RWPE2 (cell line): ENCODE data around the gene FCER2.

Experiments used
- ATAC-seq: fragments of 200-7000 bp; cut with Tn5 transposase; 3 replicates; pipeline ENCODE4 v1.9.1; 2021; ENCODE audit warnings: low read depth
- DNase-seq: peaks from one replicate; pipeline ENCODE4 v3.0.0-alpha.2; 2020; ENCODE audit warnings: low spot score
- H3K27ac ChIP-seq: fragments of 450-650 bp; 2 replicates; pipeline ENCODE4 v1.5.1; 2017; ENCODE audit warnings: mild to moderate bottlenecking; ENCODE audit not compliant: poor library complexity, severe bottlenecking
- H3K27me3 ChIP-seq: fragments of 250-450 bp; sonication (Bioruptor Pico); 2 replicates; pipeline ENCODE4 v1.5.1; 2021; ENCODE audit warnings: mild to moderate bottlenecking, moderate library complexity; ENCODE audit not compliant: insufficient read depth, poor library complexity, severe bottlenecking
- H3K36me3 ChIP-seq: fragments of 250-450 bp; sonication (Bioruptor Pico); 2 replicates; pipeline ENCODE4 v1.5.1; 2020; ENCODE audit warnings: low read depth, mild to moderate bottlenecking, moderate library complexity
- H3K4me1 ChIP-seq: fragments of 250-450 bp; sonication (Bioruptor Pico); 2 replicates; pipeline ENCODE4 v1.5.1; 2021; ENCODE audit warnings: mild to moderate bottlenecking, moderate library complexity; ENCODE audit not compliant: insufficient read depth, poor library complexity, severe bottlenecking
- H3K4me3 ChIP-seq: fragments of 250-450 bp; sonication (Bioruptor Pico); 2 replicates; pipeline ENCODE4 v1.5.1; 2021; ENCODE audit warnings: mild to moderate bottlenecking, moderate library complexity; ENCODE audit not compliant: severe bottlenecking
- H3K9me3 ChIP-seq: fragments of 250-450 bp; sonication (Bioruptor Pico); 2 replicates; pipeline ENCODE4 v1.5.1; 2021; ENCODE audit warnings: mild to moderate bottlenecking, moderate library complexity; ENCODE audit not compliant: severe bottlenecking
- TF ChIP-seq, protein P1 (sequence below): fragments of 450-650 bp; IDR thresholded peaks from one replicate; pipeline ENCODE4 v1.5.1; 2017; ENCODE audit warnings: mild to moderate bottlenecking, moderate library complexity; ENCODE audit not compliant: poor library complexity, severe bottlenecking

FCER2 gene

DNA sequence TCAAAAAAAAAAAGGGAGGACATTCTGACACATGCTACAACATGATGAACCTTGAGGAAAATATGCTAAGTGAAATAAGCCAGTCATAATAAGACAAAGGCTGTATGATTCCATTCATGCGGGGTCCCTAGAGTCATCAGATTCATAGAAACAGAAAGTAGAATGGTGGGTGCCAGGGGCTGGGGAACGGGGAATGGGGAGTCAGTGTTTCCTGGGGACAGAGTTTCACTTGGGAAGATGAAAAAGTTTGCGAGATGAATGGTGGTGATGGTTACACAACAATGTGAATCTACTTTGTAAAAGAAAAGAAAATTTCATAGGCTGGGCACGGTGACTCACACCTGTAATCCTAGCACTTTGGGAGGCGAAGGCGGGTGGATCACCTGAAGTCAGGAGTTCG is 36.1 kb upstream of the FCER2 start:
- ATAC-seq (no peak), DNase-seq (no peak)
- TF ChIP-seq, protein P1, sequence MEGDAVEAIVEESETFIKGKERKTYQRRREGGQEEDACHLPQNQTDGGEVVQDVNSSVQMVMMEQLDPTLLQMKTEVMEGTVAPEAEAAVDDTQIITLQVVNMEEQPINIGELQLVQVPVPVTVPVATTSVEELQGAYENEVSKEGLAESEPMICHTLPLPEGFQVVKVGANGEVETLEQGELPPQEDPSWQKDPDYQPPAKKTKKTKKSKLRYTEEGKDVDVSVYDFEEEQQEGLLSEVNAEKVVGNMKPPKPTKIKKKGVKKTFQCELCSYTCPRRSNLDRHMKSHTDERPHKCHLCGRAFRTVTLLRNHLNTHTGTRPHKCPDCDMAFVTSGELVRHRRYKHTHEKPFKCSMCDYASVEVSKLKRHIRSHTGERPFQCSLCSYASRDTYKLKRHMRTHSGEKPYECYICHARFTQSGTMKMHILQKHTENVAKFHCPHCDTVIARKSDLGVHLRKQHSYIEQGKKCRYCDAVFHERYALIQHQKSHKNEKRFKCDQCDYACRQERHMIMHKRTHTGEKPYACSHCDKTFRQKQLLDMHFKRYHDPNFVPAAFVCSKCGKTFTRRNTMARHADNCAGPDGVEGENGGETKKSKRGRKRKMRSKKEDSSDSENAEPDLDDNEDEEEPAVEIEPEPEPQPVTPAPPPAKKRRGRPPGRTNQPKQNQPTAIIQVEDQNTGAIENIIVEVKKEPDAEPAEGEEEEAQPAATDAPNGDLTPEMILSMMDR, result no peak
- no peaks in the 10 kb centered on the region for H3K4me1 ChIP-seq
- H3K27me3 ChIP-seq, result no peaks in the 10 kb centered on the region
- no peak overlapping the region for H3K4me3 ChIP-seq
- no peaks in the 10 kb centered on the region for H3K9me3 ChIP-seq
- no peak overlapping the region for H3K27ac ChIP-seq
- H3K36me3 ChIP-seq, result no peaks in the 10 kb centered on the region

DNA sequence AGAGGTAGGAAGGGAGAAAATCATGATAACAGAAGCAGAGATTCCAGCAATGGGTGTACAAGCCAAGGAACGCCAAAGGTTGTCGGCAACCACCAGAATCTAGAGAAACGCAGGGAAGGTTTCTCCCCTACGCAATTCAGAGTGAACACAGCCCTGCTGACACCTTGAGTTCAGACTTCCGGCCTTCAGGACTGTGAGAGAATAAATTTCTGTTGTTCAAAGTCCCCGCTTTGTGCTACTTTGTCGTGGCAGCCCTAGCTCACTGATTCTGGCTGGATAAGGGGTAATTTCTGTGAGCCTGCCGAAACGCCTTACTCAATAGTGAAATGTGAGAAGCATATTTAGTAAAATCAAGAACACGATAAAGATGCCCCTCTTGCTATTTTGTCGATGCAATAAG is 35.3 kb upstream of the FCER2 start:
- no peak overlapping the region for H3K4me3 ChIP-seq
- TF ChIP-seq, protein P1, result no peak
- DNase-seq (no peak), ATAC-seq (no peak)
- H3K9me3 ChIP-seq, result no peaks in the 10 kb centered on the region
- no peaks in the 10 kb centered on the region for H3K4me1 ChIP-seq
- H3K36me3 ChIP-seq, result no peaks in the 10 kb centered on the region
- peaks cover 1% of the 10 kb centered on the region for H3K27me3 ChIP-seq
- no peak overlapping the region for H3K27ac ChIP-seq

DNA sequence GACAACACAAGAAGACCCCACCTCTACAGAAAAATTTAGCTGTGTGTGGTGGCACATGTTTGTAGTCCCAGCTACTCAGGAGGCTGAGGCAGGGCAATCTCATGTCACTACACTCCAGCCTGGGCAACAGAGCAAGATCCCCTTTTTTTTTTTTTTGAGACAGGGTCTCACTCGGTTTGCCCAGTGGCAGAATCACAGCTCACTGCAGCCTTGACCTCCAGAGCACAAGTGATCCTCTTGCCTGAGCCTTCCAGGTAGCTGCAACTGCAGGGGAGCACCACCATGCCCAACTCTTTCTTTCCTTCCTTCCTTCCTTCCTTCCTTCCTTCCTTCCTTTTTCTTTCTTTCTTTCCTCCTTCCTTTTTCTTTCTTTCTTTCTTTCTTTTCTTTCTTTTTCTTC is 34.2 kb upstream of the FCER2 start:
- H3K27me3 ChIP-seq, result peaks cover 12% of the 10 kb centered on the region
- DNase-seq (no peak), ATAC-seq (no peak)
- H3K36me3 ChIP-seq, result no peaks in the 10 kb centered on the region
- no peaks in the 10 kb centered on the region for H3K9me3 ChIP-seq
- H3K4me3 ChIP-seq, result no peak overlapping the region
- no peak overlapping the region for H3K27ac ChIP-seq
- no peaks in the 10 kb centered on the region for H3K4me1 ChIP-seq
- TF ChIP-seq, protein P1, result no peak

GRCh38 chr19:7734220-7735203 is 32.6 kb upstream of the FCER2 start:
- Histone ChIP-seq H3K27me3 (peaks cover 26% of the 10 kb centered on the region), H3K36me3 (no peaks in the 10 kb centered on the region), H3K4me1 (no peaks in the 10 kb centered on the region), H3K4me3 (no peak overlapping the region), H3K9me3 (no peaks in the 10 kb centered on the region), H3K27ac (no peak overlapping the region)
- no peak for ATAC-seq
- TF ChIP-seq, protein P1, result no peak
- no peak for DNase-seq

- Histone ChIP-seq H3K4me1 (no peaks in the 10 kb centered on the region), H3K27ac (no peak overlapping the region), H3K27me3 (peaks cover 37% of the 10 kb centered on the region), H3K9me3 (no peaks in the 10 kb centered on the region), H3K4me3 (no peak overlapping the region), H3K36me3 (no peaks in the 10 kb centered on the region)
- TF ChIP-seq, protein P1, result no peak
- ATAC-seq (no peak), DNase-seq (no peak)
Observed at GRCh38 chr19:7733376-7733775, 31.4 kb upstream of the FCER2 start.
